DOHH2 (cell line): ENCODE data around the gene CYYR1.

ENCODE experiments used
- CTCF ChIP-seq: fragments of 200-600 bp; sonication (generic); IDR thresholded peaks from one replicate; pipeline ENCODE4 v1.5.1; 2014; ENCODE audit warnings: antibody characterized with exemption, mild to moderate bottlenecking, low read depth, low read length; ENCODE audit not compliant: poor library complexity, severe bottlenecking
- EZH2phosphoT487 ChIP-seq: fragments of 200-600 bp; sonication (generic); IDR thresholded peaks from 2 replicates; pipeline ENCODE4 v1.6.1; 2017; ENCODE audit warnings: borderline replicate concordance, mild to moderate bottlenecking, antibody characterized with exemption, low read length, moderate library complexity, mixed read lengths

- no peak for TF ChIP-seq CTCF
- no peak for TF ChIP-seq EZH2phosphoT487
Observed at GRCh38 chr21:26499495-26499894, 73.6 kb downstream of the CYYR1 start.
